PFSK-1 (cell line): Measurements from ENCODE around the gene TMC1.

ENCODE experiments used
- POLR2AphosphoS5 ChIP-seq: IDR thresholded peaks from 2 replicates; pipeline ENCODE4 v1.6.1; 2012; ENCODE audit warnings: low read depth, mild to moderate bottlenecking, control low read depth, low read length, moderate library complexity
- REST ChIP-seq, 2 experiments: IDR thresholded peaks; 2 replicates each; pipeline versions ENCODE4 v1.6.1 to v1.8.0; 2011 to 2012; ENCODE audit warnings: low read depth in 2 of 2, low read length in 2 of 2, control low read depth in 1 of 2, inconsistent platforms in 1 of 2, mild to moderate bottlenecking in 1 of 2, moderate library complexity in 1 of 2; ENCODE audit not compliant: insufficient read depth in 1 of 2
- SIN3A ChIP-seq: IDR thresholded peaks from 2 replicates; pipeline ENCODE4 v1.6.1; 2012; ENCODE audit warnings: mild to moderate bottlenecking, low read length, moderate library complexity, borderline replicate concordance; ENCODE audit not compliant: insufficient read depth
- TAF1 ChIP-seq: IDR thresholded peaks from 2 replicates; pipeline ENCODE4 v1.6.1; 2012; ENCODE audit warnings: low read length, control low read depth, borderline replicate concordance; ENCODE audit not compliant: insufficient read depth

GRCh38 chr9:72827950-72828731, 306.7 kb downstream of the TMC1 start:
- TF ChIP-seq POLR2AphosphoS5: no peak
- no peak for TF ChIP-seq REST (IDR thresholded peaks at IDR 0.05; ENCODE audit: insufficient read depth in 1 of 2, low read depth in 2 of 2, low read length in 2 of 2)
- TF ChIP-seq SIN3A: no peak
- no peak for TF ChIP-seq TAF1
